Jurkat, Clone E6-1 (cell line): ENCODE data around the gene PLCL2.

ENCODE experiments used
- DNase-seq: peaks from one replicate; pipeline ENCODE4 v3.0.0-alpha.2; 2011; ENCODE audit warnings: low read depth, low spot score
- H3K4me3 ChIP-seq: 2 replicates; pipeline ENCODE4 v1.5.1; 2011; ENCODE audit warnings: mild to moderate bottlenecking, low read length, control low read depth, moderate library complexity

Gene PLCL2

GRCh38 chr3:16908896-16909295 is 24.1 kb downstream of the PLCL2 start:
- no peak overlapping the region for H3K4me3 ChIP-seq
- DNase-seq: no peak

GRCh38 chr3:16909802-16910201 is 25.0 kb downstream of the PLCL2 start:
- no peak overlapping the region for H3K4me3 ChIP-seq
- DNase-seq: no peak

- no peak for DNase-seq
- no peak overlapping the region for H3K4me3 ChIP-seq
These were observed 25.5 kb downstream of the PLCL2 start for GRCh38 chr3:16910207-16910606.

- H3K4me3 ChIP-seq: no peak overlapping the region
- no peak for DNase-seq
These were observed 27.2 kb downstream of the PLCL2 start for GRCh38 chr3:16911916-16912315.

GRCh38 chr3:16912400-16913263 is 27.9 kb downstream of the PLCL2 start:
- no peak for DNase-seq
- no peak overlapping the region for H3K4me3 ChIP-seq

- H3K4me3 ChIP-seq: no peak overlapping the region
- no peak for DNase-seq
These were observed 28.5 kb downstream of the PLCL2 start for GRCh38 chr3:16913264-16913580.

GRCh38 chr3:16916840-16917239 is 32.1 kb downstream of the PLCL2 start:
- no peak for DNase-seq
- H3K4me3 ChIP-seq: no peak overlapping the region

GRCh38 chr3:16917256-16917935 is 32.6 kb downstream of the PLCL2 start:
- DNase-seq: no peak
- no peak overlapping the region for H3K4me3 ChIP-seq

- H3K4me3 ChIP-seq: no peak overlapping the region
- no peak for DNase-seq
These were observed 33.4 kb downstream of the PLCL2 start for GRCh38 chr3:16917980-16918682.

GRCh38 chr3:16918683-16919025 is 33.9 kb downstream of the PLCL2 start:
- DNase-seq: no peak
- H3K4me3 ChIP-seq: no peak overlapping the region

GRCh38 chr3:16923112-16923511 is 38.4 kb downstream of the PLCL2 start:
- no peak for DNase-seq
- H3K4me3 ChIP-seq: no peak overlapping the region

- DNase-seq: no peak
These were observed 42.7 kb downstream of the PLCL2 start for GRCh38 chr3:16927485-16927884.

GRCh38 chr3:16928386-16929132 is 43.8 kb downstream of the PLCL2 start:
- no peak overlapping the region for H3K4me3 ChIP-seq
- DNase-seq: no peak

More at GRCh38 chr3:16927485-16927884, 42.7 kb downstream of the PLCL2 start:
- H3K4me3 ChIP-seq: no peak overlapping the region

- H3K4me3 ChIP-seq: no peak overlapping the region
- DNase-seq: no peak
These were observed 44.6 kb downstream of the PLCL2 start for GRCh38 chr3:16929311-16929710.

- DNase-seq: no peak
- H3K4me3 ChIP-seq: no peak overlapping the region
These were observed 48.1 kb downstream of the PLCL2 start for GRCh38 chr3:16932877-16933276.

GRCh38 chr3:16935781-16936180 is 51.0 kb downstream of the PLCL2 start:
- peak; percentile 50 for DNase-seq
- H3K4me3 ChIP-seq: peak overlapping the region; percentile 19

GRCh38 chr3:16936233-16936632 is 51.5 kb downstream of the PLCL2 start:
- H3K4me3 ChIP-seq: peak overlapping the region; percentile 19
- peak; percentile 94 for DNase-seq

GRCh38 chr3:16936676-16937230 is 52.0 kb downstream of the PLCL2 start:
- DNase-seq: peak; percentile 56
- H3K4me3 ChIP-seq: peak overlapping the region; percentile 19

GRCh38 chr3:16937326-16937845 is 52.6 kb downstream of the PLCL2 start:
- no peak overlapping the region for H3K4me3 ChIP-seq
- DNase-seq: no peak
